GM19324 (cell line): Measurements from ENCODE around the gene BRAT1.
"Not testable (repeated sequence)": the region's sequence is repeated elsewhere in the genome, so short reads cannot be mapped to it uniquely, and the experiment has no call there.

Experiments
- ATAC-seq: cut with Tn5 transposase; IDR thresholded peaks from one replicate; pipeline ENCODE4 v1.9.1; 2021; ENCODE audit warnings: mild to moderate bottlenecking, moderate library complexity; ENCODE audit not compliant: unreplicated experiment, low FRiP score

BRAT1 gene

GRCh38 chr7:2540133-2540532 is 15.2 kb downstream of the BRAT1 start:
- no peak for ATAC-seq

- no peak for ATAC-seq
These were observed 16.1 kb downstream of the BRAT1 start for GRCh38 chr7:2539031-2539911.

GRCh38 chr7:2537981-2538851 is 17.1 kb downstream of the BRAT1 start:
- ATAC-seq, result no peak

GRCh38 chr7:2535872-2536627 is 19.3 kb downstream of the BRAT1 start:
- not testable (repeated sequence) for ATAC-seq

GRCh38 chr7:2534214-2534613 is 21.1 kb downstream of the BRAT1 start:
- not testable (repeated sequence) for ATAC-seq

GRCh38 chr7:2533566-2533965 is 21.8 kb downstream of the BRAT1 start:
- not testable (repeated sequence) for ATAC-seq

GRCh38 chr7:2532816-2533215 is 22.5 kb downstream of the BRAT1 start:
- ATAC-seq, result not testable (repeated sequence)

GRCh38 chr7:2532199-2532772 is 23.0 kb downstream of the BRAT1 start:
- not testable (repeated sequence) for ATAC-seq

GRCh38 chr7:2531796-2532110 is 23.6 kb downstream of the BRAT1 start:
- not testable (repeated sequence) for ATAC-seq

GRCh38 chr7:2530994-2531795 is 24.1 kb downstream of the BRAT1 start:
- not testable (repeated sequence) for ATAC-seq

GRCh38 chr7:2530071-2530987 is 25.0 kb downstream of the BRAT1 start:
- ATAC-seq, result no peak

GRCh38 chr7:2529161-2530070 is 25.9 kb downstream of the BRAT1 start:
- no peak for ATAC-seq

GRCh38 chr7:2528481-2529095 is 26.7 kb downstream of the BRAT1 start:
- ATAC-seq, result no peak

GRCh38 chr7:2527505-2528467 is 27.5 kb downstream of the BRAT1 start:
- no peak for ATAC-seq

GRCh38 chr7:2526659-2527504 is 28.4 kb downstream of the BRAT1 start:
- ATAC-seq, result no peak
